ENCODE results near the gene EID2B.
A peak's percentile ranks its signal among the peaks of the same experiment; 100 is the strongest.

The EID2B gene

DNA sequence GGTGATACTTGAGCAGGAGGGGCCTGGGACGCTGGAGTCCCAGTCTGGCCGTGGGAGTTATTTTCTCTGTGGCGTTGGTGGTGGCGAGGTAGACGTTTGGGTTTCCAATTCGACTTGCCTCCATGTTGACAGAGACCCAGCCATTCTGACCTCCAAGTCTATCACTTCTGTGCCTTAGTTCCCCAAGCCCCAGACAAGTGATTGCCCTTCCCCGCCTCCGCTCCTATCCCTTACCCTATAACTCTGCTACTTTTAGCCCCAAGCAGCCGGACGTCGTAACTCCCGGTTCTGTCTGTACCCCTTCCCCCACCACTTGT, 51.5 kb downstream of the EID2B start:
- Histone ChIP-seq H3K27ac (ENCODE audit: extremely low read depth, low read depth, low read length) (peak overlapping the region; percentile 88), H3K4me3 (ENCODE audit: low read depth, low read length) (peak overlapping the region; percentile 65), H3K4me1 (ENCODE audit: control insufficient read depth, insufficient read depth, low read length) (peaks cover 15% of the 10 kb centered on the region), H3K36me3 (ENCODE audit: control insufficient read depth in 2 of 2, insufficient read depth in 1 of 2, low read length in 2 of 2) (peaks cover 41 to 61% of the 10 kb centered on the region in 2 experiments), H3K9me3 (ENCODE audit: control insufficient read depth, insufficient read depth, low read depth, low read length) (no peaks in the 10 kb centered on the region)
- TF ChIP-seq, protein P1, sequence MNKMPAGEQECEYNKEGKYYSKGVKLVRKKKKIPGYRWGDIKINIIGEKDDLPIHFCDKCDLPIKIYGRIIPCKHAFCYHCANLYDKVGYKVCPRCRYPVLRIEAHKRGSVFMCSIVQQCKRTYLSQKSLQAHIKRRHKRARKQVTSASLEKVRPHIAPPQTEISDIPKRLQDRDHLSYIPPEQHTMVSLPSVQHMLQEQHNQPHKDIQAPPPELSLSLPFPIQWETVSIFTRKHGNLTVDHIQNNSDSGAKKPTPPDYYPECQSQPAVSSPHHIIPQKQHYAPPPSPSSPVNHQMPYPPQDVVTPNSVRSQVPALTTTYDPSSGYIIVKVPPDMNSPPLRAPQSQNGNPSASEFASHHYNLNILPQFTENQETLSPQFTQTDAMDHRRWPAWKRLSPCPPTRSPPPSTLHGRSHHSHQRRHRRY (tag by site-specific recombination; IDR thresholded peaks at IDR 0.05) = 0 out of 2 replicates have a peak, but pooled peaks have one; percentile 4
- 0 out of 2 replicates have a peak, but pooled peaks have one; percentile 22 for TF ChIP-seq ZNF248 (tag by site-specific recombination; IDR thresholded peaks at IDR 0.05)
- TF ChIP-seq, protein P2, sequence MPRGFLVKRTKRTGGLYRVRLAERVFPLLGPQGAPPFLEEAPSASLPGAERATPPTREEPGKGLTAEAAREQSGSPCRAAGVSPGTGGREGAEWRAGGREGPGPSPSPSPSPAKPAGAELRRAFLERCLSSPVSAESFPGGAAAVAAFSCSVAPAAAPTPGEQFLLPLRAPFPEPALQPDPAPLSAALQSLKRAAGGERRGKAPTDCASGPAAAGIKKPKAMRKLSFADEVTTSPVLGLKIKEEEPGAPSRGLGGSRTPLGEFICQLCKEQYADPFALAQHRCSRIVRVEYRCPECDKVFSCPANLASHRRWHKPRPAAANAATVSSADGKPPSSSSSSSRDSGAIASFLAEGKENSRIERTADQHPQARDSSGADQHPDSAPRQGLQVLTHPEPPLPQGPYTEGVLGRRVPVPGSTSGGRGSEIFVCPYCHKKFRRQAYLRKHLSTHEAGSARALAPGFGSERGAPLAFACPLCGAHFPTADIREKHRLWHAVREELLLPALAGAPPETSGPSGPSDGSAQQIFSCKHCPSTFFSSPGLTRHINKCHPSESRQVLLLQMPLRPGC (tag by site-specific recombination; IDR thresholded peaks at IDR 0.05) = 0 out of 2 replicates have a peak, but pooled peaks have one; percentile 7
- TF ChIP-seq, protein P3, sequence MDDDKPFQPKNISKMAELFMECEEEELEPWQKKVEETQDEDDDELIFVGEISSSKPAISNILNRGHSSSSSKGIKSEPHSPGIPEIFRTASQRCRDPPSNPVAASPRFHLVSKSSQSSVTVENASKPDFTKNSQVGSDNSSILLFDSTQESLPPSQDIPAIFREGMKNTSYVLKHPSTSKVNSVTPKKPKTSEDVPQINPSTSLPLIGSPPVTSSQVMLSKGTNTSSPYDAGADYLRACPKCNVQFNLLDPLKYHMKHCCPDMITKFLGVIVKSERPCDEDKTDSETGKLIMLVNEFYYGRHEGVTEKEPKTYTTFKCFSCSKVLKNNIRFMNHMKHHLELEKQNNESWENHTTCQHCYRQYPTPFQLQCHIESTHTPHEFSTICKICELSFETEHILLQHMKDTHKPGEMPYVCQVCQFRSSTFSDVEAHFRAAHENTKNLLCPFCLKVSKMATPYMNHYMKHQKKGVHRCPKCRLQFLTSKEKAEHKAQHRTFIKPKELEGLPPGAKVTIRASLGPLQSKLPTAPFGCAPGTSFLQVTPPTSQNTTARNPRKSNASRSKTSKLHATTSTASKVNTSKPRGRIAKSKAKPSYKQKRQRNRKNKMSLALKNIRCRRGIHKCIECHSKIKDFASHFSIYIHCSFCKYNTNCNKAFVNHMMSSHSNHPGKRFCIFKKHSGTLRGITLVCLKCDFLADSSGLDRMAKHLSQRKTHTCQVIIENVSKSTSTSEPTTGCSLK (tag by site-specific recombination; IDR thresholded peaks at IDR 0.05) = peak; percentile 83; the same call in 1 of the 2 replicates
- 0 out of 2 replicates have a peak, but pooled peaks have one; percentile 62 for TF ChIP-seq BCL11B (tag by site-specific recombination; IDR thresholded peaks at IDR 0.05; ENCODE audit: low read depth)
- no peak for TF ChIP-seq ZBTB21 (tag by site-specific recombination; IDR thresholded peaks at IDR 0.05)
- no peak for TF ChIP-seq ZNF24 (tag by site-specific recombination; IDR thresholded peaks at IDR 0.05)
- no peak for TF ChIP-seq ZNF426 (tag by site-specific recombination; IDR thresholded peaks at IDR 0.05)
- no peak for TF ChIP-seq GLIS1 (tag by site-specific recombination; IDR thresholded peaks at IDR 0.05)
- TF ChIP-seq ZBTB48 (tag by site-specific recombination; IDR thresholded peaks at IDR 0.05) = peak; percentile 52
- TF ChIP-seq ZNF707 (tag by site-specific recombination; IDR thresholded peaks at IDR 0.05) = no peak
- TF ChIP-seq, protein P4, sequence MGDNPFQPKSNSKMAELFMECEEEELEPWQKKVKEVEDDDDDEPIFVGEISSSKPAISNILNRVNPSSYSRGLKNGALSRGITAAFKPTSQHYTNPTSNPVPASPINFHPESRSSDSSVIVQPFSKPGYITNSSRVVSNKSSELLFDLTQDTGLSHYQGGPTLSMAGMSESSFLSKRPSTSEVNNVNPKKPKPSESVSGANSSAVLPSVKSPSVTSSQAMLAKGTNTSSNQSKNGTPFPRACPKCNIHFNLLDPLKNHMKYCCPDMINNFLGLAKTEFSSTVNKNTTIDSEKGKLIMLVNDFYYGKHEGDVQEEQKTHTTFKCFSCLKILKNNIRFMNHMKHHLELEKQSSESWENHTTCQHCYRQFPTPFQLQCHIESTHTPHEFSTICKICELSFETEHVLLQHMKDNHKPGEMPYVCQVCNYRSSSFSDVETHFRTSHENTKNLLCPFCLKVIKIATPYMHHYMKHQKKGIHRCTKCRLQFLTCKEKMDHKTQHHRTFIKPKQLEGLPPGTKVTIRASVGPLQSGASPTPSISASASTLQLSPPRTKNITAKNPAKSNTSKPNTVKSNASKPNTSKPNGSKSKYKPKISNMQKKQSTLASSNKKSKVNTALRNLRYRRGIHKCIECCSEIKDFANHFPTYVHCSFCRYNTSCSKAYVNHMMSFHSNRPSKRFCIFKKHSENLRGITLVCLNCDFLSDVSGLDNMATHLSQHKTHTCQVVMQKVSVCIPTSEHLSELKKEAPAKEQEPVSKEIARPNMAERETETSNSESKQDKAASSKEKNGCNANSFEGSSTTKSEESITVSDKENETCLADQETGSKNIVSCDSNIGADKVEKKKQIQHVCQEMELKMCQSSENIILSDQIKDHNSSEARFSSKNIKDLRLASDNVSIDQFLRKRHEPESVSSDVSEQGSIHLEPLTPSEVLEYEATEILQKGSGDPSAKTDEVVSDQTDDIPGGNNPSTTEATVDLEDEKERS (tag by site-specific recombination; IDR thresholded peaks at IDR 0.05) = no peak
- peak; percentile 3; the same call in 1 of the 2 replicates for TF ChIP-seq EGR2 (tag by site-specific recombination; IDR thresholded peaks at IDR 0.05; ENCODE audit: low read depth)
- no peak for TF ChIP-seq ZNF274 (IDR thresholded peaks at IDR 0.05; ENCODE audit: low read length)
- 0 out of 2 replicates have a peak, but pooled peaks have one; percentile 30 for TF ChIP-seq ZNF274 (tag by site-specific recombination; IDR thresholded peaks at IDR 0.05; ENCODE audit: borderline replicate concordance)
- 0 out of 2 replicates have a peak, but pooled peaks have one; percentile 1 for TF ChIP-seq ZNF133 (tag by site-specific recombination; IDR thresholded peaks at IDR 0.05)
- ChIA-PET POLR2A (interaction anchor here (0.6 to 1.6 kb wide), 33 partner anchors 10 to 1783 kb away, joined by 3 to 39 read pairs (median 5); partner anchors contain the start of genes DLL3, EID2, EID2B and HNRNPUL1), CTCF (interaction anchor here (0.6 to 1.2 kb wide), 8 partner anchors 15 to 363 kb away, joined by 3 to 4 read pairs (median 3); partner anchors contain the start of genes EID2B and SUPT5H)
